Amniotic epithelial cell (primary cell): ENCODE results near the gene CNTN4.
"Not testable (repeated sequence)": the region's sequence is repeated elsewhere in the genome, so short reads cannot be mapped to it uniquely, and the experiment has no call there.

Experiments used
- DNase-seq: peaks from one replicate; pipeline ENCODE4 v3.0.0-alpha.2; 2010; ENCODE audit warnings: low read depth

Gene CNTN4

DNA sequence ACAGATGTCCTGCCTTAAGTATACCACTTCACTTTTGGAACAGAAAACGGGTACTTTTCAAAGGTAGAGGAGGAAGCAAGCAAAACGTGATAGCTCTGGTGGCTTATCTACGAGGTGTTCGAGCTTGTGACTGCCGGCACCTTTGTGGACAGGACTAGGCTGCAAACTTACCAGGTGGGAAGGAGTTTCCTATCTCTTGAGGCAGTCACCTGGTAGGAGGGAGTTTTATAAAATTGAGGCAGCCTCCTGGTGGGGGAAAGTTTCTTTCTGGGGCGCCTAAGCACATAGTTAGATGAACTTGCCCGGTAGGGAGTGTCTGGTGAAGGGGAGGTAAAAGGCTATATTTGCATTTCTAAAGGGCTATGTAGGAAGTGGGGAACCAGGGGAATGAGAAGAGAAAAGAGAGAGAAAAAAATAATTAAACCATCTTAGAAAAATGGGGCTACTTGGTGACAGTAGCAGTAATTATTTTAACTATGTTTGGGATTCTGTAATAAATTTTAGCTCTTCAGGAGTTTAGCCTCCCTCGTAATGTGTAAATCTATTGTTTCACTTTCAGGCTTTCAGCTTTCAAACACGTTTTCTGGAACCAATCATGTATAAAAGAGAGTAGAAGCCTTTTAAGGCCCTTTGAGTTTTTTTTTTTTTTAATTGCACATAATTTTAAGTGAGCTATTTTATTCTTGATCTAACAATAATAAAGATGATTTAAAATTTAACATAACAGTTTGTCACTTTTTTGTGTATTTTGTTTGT, 880.5 kb downstream of the CNTN4 start:
- no peak for DNase-seq

DNA sequence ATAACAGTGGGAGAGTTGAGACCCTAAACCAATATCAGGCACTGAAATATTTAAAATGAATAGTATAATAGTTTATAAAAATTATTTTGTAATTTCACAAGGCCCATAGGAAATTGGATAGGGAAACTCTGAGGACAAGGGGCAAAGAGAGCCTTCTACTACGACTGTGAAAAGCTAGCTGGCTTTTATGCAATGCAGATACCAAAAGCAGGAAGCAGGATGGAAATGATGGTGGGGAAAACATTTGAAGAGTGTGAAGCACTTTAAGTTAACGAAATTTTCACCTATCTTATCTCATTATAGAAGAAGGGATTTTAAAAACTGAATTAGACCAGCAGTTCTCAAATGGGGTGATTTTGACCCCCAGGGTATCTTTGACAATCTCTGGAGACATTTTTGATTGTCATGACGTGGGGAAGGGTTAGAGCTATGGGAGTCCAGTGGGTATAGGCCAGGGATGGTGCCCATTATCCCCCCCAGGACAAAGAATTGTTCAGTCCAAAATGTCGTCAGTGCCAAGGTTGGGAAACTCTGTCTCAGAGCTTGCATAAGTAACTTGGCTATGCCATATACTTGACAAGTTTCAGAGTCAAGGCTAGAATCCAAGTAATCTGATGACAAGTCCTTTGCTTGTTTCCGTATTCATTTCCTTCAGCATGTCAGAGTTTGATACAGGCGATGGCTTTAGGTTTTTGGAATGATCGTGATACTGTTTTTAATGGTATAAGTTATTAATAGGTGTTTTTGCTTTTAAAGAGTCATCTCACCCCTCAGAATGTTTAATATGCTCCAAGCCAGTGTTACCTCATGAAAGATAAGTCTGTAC, 885.6 kb downstream of the CNTN4 start:
- DNase-seq = no peak

DNA sequence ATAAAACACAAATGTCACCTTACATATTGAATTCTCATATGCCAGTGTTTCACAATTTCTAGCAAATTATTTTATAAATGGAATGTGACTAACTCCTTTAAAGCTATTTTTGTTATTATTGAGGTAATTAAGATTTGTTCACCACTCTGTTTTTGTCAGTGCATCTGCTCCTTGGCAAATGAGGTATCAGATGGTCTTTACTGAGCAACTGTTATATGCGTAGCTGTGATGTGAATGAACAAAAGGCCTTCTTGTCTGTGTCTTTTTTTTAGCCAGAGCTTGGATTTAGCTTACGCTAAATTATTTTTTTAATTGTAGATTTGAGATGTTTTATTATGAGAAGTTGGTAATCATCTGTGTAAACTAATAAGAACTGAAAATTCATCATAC, 886.2 kb downstream of the CNTN4 start:
- DNase-seq = no peak

DNA sequence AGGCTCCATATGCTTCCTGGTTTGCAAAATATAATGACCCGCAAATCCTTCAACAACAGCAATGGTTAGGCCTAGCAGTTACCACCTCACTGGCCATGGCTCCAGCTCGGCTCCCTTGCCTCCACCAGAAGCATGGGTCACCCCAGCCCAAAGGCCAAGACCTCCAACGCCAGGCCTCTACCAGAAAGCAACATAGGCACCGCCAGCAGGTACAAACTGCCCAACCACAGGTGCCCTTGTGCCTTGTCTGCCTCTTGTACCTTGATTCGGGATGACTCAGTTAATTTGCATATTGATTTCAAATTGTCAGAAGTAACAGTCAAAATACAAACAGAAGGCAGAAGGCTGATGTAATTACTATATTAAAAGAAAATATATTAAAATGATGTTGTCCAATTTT, 886.8 kb downstream of the CNTN4 start:
- no peak for DNase-seq

DNA sequence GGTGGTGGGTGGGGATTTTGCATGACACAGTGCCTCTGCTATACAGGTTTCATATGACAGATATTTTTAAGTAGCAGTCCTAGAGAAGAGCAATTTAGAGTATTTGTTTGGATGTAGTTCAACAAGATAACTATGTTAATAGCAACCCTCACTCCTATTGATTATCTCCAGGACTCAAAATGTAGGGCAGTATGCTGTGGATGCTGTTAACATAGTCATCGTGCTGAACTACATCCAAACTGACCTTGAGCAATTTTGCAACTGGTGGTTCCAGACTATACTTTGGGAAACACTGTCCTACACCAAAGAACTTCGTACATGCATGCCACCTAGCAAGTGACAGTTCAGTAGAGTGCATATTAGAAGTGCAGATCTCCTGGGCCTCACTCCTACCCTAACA, 893.9 kb downstream of the CNTN4 start:
- DNase-seq = no peak

DNA sequence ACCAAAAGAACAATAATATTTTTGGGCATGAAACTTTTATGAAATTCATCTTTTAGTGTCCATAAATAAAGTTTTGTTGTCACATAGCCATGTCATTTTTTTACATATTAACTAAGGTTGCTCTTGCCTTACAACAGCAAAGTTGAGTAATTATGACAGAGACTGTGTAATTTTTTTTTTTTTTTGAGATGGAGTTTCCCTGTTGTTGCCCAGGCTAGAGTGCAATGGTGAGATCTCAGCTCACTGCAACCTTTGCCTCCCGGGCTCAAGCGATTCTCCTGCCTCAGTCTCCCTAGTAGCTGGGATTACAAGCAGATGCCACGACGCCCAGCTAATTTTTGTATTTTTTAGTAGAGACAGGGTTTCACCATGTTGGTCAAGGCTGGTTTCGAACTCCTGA, 894.5 kb downstream of the CNTN4 start:
- not testable (repeated sequence) for DNase-seq

DNA sequence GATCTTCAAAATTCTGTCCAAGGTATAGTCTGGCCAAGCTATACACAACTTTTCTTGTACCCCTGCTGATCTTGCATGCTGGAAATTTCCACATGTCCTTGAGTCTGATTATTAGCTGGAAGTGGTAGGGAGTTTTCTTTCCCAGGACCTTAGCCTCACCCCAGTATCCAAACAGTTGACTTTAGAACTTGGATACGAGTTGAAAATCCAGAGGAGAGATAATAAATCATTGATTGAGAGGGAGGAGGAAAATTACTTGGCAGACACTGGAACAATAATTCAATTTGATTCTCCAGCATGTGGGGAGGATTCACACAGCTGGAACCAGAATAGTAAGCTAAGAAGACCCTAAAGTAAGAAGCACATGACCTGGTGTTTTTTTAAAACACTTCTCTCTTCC, 895.1 kb downstream of the CNTN4 start:
- no peak for DNase-seq

DNA sequence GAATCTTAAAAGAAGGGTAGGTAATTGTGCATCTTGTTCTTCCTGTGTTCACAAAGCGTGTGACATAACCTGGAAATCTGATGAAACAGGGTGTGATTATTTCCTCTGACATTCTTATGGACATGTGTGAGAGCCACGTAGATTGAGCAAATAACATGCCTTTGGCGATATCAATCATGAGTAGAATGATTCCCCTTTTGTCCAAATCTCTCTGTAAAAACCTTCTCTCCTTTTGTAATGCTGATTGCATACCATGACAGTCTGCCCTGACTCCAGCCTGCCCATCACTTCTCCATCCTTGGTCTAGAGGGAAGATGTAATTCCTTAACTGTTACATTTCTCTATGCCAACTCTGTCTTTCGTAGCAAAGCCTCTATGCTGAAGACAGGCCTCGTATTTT, 896.5 kb downstream of the CNTN4 start:
- no peak for DNase-seq

DNA sequence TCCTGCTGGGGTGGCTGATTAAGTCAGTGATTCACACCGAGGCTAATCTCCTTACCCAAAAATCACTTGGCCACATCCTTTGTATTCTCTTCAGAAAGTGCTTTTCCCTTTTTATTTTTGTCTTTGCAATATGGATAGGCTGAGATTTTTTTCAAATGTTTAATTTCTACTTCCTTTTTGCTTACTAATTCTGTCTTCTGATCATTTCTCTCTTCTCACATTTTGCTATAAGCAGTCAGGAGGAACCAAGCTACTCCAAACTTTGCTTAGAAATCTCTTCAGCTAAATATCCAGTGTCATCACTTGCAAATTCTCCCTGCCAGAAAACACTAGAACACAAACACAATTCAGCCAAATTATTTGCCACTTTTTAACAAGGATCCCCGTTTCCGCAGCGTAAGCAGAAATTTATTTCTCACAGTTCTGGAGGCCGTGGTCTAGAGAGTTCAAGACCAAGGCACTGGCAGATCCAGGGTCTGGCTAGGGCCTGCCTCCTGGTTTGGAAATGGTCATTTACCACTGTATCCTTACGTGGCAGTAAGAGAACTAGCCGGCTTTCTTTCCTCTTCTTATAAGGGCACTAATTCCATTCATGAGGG, 906.6 kb downstream of the CNTN4 start:
- DNase-seq = no peak

DNA sequence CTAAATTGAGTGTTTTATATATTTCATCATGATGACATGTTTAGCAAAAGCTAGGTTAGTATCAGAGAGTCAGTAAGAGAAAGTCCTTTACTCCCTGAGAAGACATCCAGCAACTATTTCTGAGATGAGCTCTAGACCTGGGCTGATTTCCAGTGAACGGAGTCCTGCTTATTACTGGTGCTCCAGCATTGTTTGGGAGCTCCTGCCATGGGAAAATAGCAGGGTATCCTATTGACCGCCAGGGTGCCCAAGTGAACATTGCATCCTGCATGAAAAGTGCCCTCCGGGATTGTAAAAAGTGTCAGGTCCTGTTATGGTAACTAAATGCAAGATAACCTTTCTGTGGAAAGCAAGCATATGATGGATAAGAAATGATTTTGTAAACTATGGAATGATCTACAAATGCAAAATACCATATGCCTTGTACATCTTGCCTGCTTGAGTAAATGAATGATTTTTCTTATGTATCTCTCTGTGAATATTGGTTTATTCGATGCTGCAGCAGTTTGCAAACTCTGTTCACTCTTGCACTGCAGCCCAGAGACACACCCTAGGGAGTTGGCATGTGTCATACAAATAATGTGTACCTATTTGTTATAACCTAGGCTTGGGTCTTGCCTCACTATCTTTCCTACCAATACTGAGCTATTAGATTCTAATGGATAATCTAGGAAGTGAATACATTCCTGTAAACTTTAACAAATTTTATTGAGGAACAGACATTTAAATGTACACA, 914.8 kb downstream of the CNTN4 start:
- no peak for DNase-seq

DNA sequence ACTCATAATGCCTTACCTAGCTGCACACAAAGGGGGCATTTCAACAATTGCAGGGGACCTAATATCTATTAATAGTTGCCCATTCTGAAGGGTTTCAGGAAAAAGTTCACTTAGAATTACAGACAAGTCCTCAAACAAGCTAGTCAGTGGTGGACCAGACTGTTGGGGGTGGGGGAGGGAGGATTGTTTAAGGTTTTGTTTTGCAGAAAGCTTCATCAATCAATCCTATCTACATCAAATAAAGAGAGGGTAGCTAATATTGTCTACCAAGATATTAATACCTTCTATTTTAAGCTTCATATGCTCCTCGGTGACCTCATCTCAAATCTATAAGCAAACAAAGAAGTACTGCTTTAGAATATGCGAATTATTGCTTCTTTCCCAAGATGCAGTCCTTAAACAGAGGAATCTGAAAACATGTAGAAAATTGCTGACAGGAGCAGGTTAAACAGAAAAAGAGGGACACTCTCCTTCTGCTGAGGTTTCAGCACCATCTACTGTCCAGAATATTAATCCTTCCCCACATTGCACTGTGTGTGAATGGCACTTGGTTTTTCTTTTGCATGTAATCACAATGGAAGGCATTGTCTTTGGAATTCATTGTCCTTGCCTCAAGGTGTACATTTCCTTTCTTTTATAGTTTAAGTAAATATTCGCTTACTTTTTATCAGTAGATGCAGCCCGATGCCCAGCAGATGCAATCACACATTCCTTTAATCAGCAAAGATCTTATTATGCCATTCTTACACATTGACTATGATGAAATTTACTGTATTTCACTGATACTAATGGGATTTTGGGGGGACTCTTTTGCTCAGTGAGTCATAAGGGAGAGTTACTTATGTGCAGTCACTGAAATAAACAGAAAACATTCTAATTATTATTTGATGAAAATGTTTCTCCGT, 916.8 kb downstream of the CNTN4 start:
- peak; percentile 0 for DNase-seq

DNA sequence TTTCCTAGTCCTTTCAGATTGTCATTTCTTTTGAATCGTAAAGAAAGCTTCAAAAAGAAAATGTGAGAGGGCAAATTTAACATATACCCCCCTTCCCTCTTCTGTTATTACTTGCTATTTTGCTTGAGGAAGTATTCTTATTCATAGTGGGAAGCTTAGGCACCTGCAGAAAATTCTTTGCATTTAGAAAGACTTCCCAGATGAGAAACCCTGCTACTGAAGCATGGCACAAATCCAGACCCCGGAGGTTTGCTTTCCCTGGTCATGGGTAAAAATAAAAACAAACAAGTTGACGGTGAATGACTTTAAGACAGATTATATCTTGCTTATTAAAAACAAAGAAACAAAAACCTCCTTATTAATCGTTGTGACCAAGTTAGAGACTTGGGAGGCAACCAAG, 917.6 kb downstream of the CNTN4 start:
- DNase-seq = no peak

DNA sequence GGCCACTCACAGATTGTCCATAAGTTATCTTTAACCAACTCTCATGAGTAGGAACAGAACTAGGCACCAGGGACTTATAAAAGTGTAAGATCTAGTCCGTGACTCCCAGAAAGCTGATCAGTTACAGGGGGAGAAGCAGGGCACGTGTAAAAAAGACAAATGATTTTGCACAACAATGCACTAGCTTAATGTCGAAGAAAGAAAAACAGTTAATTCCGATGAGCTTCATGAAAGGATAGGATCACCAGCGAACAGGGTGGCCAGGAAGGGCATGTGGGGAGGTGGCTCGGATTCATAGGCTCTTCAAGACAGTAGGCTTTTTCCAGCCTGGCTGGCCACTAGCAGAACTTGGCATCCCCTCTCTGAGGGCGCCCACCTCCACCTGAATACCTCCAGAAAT, 921.5 kb downstream of the CNTN4 start:
- DNase-seq = no peak

DNA sequence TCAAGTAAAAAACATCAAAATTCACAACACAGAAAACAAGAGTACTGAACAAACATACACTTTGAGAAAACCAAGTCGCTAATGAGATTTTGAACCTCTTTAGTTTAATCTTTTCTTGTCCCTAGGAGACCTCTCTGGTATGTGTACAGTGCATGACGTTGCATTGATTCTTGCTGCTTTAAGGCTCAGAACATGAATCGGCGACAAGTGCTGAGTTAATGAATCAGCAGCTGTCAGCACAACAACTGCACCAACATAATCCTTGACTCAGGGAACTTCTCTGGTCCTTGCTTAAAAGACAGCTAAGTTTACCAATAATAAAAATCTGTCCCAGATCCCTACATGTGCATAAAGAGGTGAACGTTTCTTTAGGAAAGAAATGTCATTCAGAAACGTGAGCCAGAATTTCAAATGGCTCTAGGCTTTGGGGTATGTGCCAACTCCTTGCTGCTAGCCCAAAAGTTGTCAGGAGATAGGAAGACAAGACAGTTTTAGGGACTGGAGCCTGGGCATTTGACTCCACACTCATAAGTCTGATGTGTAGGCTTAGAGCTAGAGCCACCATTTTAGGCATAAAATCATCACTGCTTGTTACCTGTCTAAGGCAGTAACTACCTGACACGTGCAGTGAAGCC, 924.6 kb downstream of the CNTN4 start:
- DNase-seq = no peak

DNA sequence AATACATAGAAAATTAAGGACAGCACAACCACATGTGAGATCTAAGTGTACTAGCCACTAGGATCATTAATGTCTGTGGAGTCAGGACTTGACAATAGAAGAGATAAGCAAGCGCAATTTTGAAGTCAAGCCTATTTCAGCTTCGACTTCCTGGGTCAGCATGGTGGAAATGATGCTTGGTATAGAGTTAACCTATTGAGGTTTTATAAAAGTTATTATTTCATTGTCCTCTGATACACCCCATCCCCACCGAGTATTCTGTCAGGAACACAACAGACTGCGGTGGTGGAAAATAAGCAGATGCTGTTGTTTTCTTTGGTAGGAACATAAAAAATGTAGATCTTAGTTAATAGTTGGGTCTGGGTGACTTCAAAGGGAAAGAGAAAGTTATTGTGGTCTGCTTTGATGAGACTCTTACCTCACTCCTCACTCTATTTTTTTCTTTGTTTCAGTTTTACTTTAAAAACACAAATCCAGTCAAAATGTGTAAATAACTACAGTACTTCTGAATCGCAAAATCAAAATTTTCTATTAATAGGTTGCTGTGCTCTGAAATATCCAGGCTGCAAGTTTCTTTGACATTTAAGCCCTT, 929.4 kb downstream of the CNTN4 start:
- DNase-seq = no peak

DNA sequence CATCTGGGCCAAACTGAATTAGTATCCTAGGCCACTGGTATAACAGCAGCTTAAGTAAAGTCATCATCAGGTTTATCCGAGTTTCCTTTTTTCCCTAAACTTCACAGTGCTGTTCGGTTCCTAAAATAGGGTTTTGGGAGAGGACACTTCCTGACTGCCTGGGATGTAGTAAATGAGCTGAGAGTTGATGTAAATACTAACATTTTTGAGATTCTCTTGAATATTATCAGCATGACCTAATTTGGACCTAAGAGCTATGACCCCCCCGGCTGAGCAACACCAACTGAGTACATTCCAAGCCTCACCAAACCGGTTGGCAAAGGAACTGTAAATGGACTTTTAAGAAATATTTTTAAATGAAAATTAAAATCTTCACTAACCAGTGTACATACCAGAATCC, 932.7 kb downstream of the CNTN4 start:
- DNase-seq = no peak

DNA sequence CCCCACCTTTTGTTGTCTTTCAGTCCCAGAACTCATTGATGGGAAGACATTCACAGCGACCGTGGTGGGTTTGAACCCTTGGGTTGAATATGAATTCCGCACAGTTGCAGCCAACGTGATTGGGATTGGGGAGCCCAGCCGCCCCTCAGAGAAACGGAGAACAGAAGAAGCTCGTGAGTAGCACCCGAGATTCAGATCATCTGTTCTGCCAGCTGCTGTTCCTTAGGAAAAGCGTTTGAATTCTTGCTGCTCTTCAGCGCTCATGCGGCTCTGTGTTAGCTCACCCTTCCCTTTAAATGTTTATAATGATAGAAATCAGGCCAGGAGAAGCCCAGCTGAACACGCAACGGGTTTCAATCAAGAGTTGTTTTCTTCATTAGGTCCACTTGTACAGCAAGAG, 938.5 kb downstream of the CNTN4 start:
- no peak for DNase-seq

DNA sequence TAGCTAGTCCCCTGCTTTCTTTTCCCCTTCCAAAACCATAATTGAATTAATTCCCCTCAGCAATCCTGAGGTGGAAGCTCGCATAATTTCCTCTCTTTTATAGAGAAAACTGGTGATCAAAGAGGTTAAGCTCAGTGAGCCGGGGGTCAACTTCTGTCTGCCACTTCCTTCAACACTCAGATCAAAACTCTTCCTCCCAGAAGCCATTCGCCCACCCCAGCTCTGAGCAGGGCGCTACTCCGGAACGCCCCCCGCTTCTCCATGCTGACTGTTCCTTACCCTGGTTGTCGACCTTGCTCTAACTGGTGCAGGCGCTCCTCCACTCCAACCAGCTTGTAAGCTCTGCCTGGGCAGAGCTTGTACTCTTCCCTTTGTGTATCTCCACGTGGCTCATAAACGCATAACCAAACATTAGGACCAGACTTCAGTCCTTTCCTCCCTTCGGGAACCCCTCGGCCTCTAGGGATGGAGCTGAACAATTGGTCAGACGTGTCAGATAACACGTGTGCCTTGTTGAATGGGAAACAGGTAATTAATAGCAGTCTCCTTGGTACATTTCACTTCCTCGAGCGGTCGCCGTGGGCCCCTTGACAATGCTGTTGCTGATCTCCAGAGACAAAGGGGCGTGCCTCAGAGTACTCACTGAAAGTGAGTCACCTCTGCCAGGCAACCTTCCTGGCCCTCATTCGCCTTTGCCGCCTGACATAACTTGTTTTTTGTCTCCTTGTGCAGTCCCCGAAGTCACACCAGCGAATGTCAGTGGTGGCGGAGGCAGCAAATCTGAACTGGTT, 939.7 kb downstream of the CNTN4 start:
- DNase-seq = no peak

DNA sequence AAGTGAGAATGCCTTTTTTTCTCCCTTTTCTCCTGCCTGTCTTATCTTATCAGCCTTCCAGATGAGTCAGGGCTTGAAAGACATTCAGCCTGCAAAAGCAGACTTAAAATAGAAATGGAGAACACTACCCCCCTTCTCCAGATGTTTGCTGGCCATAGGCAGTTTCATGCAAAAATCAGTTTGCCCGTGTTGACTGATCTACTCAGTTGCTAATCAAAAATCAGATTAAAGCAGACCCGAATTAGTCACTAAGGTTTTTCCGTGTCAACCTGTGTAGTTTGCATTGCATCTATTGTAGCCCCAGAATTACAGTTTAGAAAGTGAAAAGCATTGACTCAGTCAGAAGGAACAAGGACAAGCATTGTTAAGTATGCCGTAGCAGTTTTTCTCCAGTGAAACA, 955.3 kb downstream of the CNTN4 start:
- peak; percentile 5 for DNase-seq

DNA sequence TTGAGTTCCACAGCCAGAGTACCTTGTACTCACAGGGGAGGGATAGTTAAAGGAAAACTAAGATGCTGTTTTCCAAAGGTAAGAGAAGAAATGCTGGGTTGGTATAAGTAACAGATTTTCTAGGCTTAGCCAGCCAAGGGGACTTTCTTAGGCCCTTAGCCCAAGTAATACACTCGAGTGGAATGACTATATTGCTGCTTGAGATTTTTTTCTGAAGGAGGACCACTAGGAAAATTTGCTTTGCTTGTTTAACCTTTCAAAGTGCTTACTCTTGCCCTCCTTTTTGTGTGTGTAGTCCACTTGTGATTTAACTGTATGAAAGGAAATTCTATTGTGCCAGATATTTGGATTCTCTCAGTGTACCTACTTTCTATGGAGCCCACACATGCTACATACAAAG, 961.0 kb downstream of the CNTN4 start:
- DNase-seq = no peak
